DND-41 (cell line): Measurements from ENCODE around the gene SRD5A1.

Source experiments
- EZH2 ChIP-seq: IDR thresholded peaks from 3 replicates; pipeline ENCODE4 v1.6.1; 2012; ENCODE audit warnings: borderline replicate concordance, low read depth, mild to moderate bottlenecking, moderate library complexity, low read length, inconsistent platforms; ENCODE audit not compliant: severe bottlenecking
- TF ChIP-seq, protein P1 (sequence below): IDR thresholded peaks from 2 replicates; pipeline ENCODE4 v1.5.1; 2012; ENCODE audit warnings: borderline replicate concordance, low read length, moderate library complexity, mild to moderate bottlenecking; ENCODE audit not compliant: poor library complexity, severe bottlenecking; ENCODE audit errors: extremely low read depth

DNA sequence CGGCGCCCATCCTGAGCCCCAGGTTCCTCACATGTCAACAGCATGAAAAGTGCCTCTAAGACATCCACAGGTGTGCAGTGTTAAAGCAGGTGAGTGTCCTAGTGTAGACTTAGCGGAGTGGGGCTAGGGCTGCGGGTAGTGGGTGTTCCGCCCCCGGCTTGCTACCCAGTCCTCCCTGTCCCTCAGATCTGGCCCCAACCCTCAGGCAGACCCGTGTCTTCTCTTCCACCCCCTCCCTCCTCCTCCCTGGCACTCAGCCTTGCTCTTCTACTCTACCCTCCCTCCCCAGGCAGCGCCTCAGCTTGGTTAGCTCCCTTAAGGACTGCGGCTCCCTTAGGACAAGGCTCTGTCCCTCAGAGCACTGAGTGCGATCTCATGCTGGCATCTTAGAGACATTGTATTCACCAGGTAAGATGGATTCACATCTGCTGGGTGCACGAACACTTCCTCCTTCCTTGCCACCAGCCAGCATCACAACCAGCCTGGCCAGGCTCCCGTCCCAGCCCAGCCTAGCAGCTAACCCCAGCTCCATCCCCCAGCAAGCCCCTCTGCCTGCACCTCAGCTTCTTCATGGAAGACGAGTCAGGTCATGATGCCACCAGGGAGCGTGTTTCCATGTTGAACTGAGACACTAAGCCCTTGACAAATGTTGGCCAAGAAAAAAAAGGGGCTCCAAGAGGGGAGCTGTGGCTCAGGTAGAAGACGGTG is 47.1 kb upstream of the SRD5A1 start:
- TF ChIP-seq, protein P1, sequence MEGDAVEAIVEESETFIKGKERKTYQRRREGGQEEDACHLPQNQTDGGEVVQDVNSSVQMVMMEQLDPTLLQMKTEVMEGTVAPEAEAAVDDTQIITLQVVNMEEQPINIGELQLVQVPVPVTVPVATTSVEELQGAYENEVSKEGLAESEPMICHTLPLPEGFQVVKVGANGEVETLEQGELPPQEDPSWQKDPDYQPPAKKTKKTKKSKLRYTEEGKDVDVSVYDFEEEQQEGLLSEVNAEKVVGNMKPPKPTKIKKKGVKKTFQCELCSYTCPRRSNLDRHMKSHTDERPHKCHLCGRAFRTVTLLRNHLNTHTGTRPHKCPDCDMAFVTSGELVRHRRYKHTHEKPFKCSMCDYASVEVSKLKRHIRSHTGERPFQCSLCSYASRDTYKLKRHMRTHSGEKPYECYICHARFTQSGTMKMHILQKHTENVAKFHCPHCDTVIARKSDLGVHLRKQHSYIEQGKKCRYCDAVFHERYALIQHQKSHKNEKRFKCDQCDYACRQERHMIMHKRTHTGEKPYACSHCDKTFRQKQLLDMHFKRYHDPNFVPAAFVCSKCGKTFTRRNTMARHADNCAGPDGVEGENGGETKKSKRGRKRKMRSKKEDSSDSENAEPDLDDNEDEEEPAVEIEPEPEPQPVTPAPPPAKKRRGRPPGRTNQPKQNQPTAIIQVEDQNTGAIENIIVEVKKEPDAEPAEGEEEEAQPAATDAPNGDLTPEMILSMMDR: no peak
- TF ChIP-seq EZH2: no peak
